NCI-H1930 (cell line): ENCODE results near the gene ADIPOR2.

Experiments
- DNase-seq, 2 experiments: peaks; one replicate each; lab custom pipeline; 2025; lab: John Stamatoyannopoulos, UW

Gene ADIPOR2

DNA sequence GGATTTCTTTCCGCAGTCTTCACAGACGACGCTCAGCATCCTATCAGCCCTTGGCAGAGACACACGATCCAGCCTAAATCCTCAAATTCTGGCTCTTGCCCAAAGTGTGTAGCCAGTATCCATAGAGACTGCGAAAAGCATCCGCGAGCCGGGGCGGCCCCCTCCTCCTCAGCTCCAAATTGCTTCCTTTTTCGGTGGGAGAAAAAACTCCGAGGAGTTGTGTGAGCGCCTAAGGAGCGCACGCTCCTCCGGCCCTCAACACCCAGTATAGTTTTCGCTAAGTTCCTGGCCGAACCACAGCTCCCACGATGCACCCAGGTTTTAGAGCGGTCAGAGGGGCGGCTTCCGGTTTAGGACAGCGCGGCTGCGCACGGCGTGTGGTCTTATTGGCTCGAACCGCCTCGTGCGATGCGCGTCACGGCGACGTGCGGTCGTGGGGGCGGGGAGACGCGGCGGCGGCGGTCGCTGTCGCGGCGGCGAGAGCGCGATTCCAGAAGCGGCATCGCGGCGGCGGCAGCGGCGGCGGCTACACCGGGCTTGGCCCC lies at the start of gene ADIPOR2:
ADIPOR2 (plus strand) TSS at position 493 of the 545 bp plus-strand sequence. CDS start 63,274 bp downstream, outside the sequence.
- DNase-seq = peak; percentile 96 to 97

- no peak for DNase-seq
Observed at GRCh38 chr12:1642513-1642912, 48.4 kb upstream of the ADIPOR2 start.

DNA sequence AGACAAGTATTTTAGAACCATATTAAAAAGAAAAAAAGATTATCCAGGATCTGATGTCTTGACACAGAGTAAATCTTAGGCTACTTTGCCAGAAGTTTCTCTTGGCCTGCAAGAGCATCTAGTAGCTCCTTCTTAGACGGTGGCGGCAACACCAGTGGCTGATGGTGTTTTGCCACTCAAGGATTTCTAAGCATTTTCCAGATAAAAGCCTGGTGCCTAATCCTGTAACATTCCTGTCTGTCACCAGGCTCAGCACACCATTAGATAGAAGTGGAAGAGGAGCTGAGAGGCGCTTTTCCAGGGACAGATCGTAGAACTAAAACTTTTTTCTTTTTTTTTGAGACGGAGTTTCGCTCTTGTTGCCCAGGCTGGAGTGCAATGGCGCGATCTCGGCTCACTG lies 47.8 kb upstream of the ADIPOR2 start:
- DNase-seq = no peak

GRCh38 chr12:1643905-1644533 lies 46.9 kb upstream of the ADIPOR2 start:
- DNase-seq = no peak

GRCh38 chr12:1644534-1645438 lies 46.1 kb upstream of the ADIPOR2 start:
- DNase-seq = peak in 1 of 2 experiments; percentile 26

GRCh38 chr12:1645819-1646218 lies 45.1 kb upstream of the ADIPOR2 start:
- no peak for DNase-seq

DNA sequence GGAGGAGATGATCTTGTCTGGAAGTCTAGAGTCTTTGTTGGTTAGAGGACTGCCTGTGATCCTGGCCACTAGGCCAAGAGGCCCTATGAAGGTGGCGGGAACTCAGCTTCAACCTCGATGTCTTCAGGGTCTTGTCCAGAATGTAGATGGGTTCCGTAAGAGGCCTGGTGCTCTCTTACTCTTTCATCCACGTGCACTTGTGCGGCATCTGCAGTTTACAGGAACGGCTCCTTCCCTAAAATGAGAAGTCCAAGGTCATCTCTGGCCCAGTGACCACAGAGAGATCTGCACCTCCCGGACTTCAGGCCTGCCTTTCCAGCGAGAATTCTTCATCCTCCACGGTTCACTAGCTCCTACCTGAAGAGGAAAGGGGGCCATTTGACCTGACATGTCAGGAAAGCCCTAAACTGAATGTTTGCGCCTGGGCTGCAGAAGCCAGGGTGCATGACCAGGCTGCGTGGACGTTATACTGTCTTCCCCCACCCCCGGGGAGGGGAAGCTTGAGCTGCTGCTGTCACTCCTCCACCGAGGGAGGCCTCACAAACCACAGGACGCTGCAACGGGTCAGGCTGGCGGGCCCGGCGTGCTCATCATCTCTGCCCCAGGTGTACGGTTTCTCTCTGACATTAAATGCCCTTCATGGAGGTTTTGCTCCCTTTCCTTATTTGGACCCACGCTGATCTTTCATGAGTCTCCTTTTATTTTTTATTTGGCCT lies 44.1 kb upstream of the ADIPOR2 start:
- no peak for DNase-seq

- DNase-seq = no peak
Observed at GRCh38 chr12:1647285-1647669, 43.6 kb upstream of the ADIPOR2 start.

DNA sequence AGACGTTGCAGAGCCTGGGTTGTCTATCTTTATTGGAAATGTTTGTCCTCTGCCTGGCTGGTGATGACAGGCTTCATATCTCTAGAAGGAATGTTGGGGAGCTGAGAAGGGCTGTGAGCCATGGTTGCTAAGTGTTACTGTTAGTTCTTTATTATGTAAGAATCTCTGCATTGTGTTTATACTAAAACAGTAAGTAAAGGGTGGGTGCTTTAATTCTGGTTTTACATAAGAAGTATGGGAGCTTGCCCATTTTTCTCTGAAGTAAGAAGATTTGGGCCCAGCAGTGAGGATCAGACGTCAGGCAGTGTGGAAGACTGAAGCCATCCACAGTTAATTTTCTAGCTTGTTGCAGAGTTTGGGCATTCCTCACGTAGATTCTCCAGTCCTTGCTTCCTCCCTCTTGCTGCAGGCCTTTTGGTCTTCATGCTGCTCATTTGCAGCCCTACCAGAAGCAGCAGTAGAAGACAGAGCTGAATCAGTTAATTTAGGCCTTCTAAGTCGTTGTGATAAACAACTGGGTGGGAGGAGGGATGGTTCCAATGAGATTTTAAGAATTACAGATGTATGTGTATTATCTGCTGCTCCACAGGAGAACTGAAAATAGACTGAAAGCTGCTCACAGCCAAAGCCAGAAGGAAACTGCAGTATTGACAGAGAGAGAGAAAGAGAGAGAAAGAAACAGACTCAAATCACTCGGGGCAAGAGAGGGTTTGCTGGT lies 40.5 kb upstream of the ADIPOR2 start:
- DNase-seq = no peak

GRCh38 chr12:1650978-1651361 lies 39.9 kb upstream of the ADIPOR2 start:
- DNase-seq = no peak

DNA sequence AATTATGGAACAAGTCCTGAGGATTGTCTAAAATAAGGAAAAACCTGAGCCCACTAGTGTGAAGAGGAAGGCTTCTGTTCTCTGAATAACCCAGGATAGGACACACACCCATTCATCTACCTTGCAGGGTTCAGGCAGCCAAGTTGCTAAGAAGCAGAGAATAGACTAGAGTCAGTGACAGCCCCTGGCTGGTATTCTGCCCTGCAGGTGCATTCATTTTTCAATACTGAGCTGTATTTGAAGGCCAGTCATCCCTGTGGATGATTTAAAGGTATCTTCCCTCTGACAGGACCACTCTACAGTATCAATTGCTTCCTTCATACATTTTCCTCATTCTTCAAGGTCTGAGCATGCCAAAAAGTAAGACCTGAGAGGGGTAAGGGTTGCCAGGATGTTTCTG lies 38.9 kb upstream of the ADIPOR2 start:
- DNase-seq = no peak

DNA sequence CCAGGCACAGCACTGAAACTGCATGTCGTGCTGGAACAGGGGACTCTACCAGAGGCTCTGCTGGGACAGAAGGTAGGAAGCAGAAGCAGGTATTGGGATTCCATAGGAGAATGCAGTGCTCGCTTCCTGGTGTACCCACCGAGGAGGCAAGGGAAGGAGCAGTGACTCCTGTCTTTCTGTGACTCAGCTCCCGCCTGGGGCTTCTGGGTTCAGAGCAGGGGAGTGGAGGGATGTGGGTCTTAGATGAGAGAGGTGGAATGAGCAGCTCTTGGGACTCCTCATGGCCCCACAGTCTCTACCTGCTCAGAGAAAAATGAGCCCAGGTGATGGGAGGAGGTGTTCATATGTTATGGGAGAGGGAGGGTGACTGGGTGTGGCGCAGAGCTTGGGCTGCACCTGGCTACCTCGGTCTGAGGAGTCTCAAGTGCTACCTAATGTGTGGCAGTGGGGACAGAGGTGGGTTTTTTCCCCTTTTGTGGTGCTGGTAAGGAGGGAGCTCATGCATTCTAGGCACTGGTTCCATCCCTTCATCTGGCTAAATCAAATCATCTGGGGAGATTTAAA lies 35.6 kb upstream of the ADIPOR2 start:
- no peak for DNase-seq

GRCh38 chr12:1656902-1657301 lies 34.0 kb upstream of the ADIPOR2 start:
- DNase-seq = no peak

GRCh38 chr12:1657688-1658087 lies 33.2 kb upstream of the ADIPOR2 start:
- no peak for DNase-seq

DNA sequence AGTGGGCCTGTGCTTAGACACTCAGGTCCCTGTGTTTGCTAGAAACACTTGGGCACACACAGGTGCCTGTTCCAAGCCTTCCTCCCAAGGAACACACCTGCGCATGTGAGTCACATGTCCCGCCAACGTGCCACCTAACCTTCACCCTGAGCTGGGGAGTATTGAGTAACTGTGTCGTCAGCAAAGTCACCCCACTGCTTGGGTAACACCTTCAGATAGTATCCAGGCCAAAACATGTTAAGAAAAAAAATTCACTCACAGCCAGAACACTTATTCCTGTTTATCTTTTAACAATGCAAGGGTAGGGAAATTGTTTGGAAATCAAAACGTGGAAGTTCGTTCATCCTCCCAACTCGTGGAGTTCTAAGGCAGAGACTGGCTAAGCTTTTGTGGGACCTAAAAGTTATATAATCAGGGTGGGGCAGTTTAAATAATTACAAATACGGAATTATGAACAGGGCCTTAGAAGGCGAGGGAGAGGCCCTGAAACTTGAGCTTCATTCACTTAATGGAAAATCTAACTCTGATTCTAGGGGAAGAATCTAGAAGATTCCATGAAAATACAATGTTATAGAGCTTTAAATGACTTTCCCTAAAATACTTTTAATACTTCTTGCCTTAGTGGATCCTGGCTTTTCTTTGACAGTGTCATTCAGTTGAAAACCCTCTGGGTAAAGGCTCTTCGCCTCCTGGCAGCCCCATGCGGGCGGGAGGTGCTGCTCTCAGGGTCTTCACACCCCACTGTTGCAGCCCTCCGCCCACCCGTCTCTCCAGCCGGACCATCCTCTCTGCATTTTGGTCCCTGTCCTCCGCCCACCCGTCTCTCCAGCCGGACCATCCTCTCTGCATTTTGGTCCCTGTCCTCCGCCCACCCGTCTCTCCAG lies 30.3 kb upstream of the ADIPOR2 start:
- no peak for DNase-seq

DNA sequence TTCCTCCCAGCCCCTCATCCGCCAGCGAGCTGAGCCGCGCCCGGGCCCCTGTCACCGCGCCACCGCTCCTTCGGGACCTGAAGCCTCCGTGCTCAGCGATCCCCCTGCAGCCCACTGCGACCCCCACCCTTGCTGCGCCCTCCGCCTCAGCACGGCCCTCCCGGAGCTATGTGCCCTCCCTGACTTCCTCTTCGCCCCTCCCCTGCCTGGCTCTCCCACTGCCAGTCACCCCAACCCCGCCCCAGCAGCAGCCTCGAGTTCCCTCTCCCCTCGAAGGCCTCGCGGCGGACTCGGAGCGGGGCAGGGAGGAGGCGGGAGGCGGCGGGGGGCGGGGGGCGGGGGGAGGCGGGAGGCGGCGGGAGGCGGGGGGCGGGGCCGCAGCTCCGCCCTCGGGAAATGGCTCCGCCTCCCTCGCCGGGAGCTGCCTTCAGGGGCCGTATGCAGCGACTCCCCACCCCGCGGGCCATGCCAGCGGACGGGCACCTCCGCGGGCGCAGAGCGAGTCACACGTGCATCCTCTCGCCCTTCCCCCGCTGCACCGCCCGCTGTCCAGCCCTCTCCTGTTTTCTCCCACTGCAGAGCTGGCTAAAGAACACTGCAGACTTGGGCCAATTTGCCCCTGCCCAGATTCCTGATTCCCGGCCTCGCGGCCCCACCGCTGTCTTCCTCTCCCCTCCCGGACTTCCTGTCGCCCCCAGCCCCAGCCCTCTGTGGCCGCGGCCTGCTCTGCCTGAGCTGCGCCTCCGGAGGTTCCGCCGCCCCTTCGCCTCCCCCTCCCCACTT lies 29.1 kb upstream of the ADIPOR2 start:
- peak; percentile 82 to 84 for DNase-seq

GRCh38 chr12:1662761-1663439 lies 28.0 kb upstream of the ADIPOR2 start:
- no peak for DNase-seq

GRCh38 chr12:1663440-1664132 lies 27.3 kb upstream of the ADIPOR2 start:
- DNase-seq = no peak
